Chondrocyte (in vitro differentiated cells): Measurements from ENCODE around the gene NBAS. TPM values are rescaled to one million over a fixed set of nuclear protein-coding genes. Genes with fewer than 3 reads are reported as not detected.

Source experiments
- DNase-seq: peaks from one replicate; pipeline ENCODE4 v3.0.0; 2021; ENCODE audit warnings: mixed read lengths, low spot score
- H3K27ac Mint-ChIP-seq: one replicate; pipeline ENCODE4 v1.8.0; 2021; ENCODE audit warnings: mild to moderate bottlenecking, moderate library complexity, mixed read lengths; ENCODE audit not compliant: unreplicated experiment
- H3K27me3 Mint-ChIP-seq: 2 replicates; pipeline ENCODE4 v1.8.0; 2021; ENCODE audit warnings: low read depth, mixed read lengths
- H3K36me3 Mint-ChIP-seq: 2 replicates; pipeline ENCODE4 v1.8.0; 2021; ENCODE audit warnings: low read depth, mixed read lengths
- H3K4me1 Mint-ChIP-seq: 2 replicates; pipeline ENCODE4 v1.8.0; 2021; ENCODE audit warnings: low read depth, mild to moderate bottlenecking, mixed read lengths
- H3K4me3 Mint-ChIP-seq: one replicate; pipeline ENCODE4 v1.8.0; 2021; ENCODE audit warnings: mild to moderate bottlenecking, moderate library complexity, mixed read lengths; ENCODE audit not compliant: unreplicated experiment
- H3K9me3 Mint-ChIP-seq: 2 replicates; pipeline ENCODE4 v1.8.0; 2021; ENCODE audit warnings: low read depth, mixed read lengths
- total RNA-seq: library from RNA; stranded (reverse); gene quantifications from 3 replicates; pipeline ENCODE4 v1.2.1, GENCODE V29; 2021
- TF ChIP-seq, protein P1 (sequence below): fragments of 200-600 bp; sonication (generic); IDR thresholded peaks from 2 replicates; pipeline ENCODE4 v1.5.0; 2021; ENCODE audit warnings: antibody characterized with exemption, mild to moderate bottlenecking, moderate library complexity

Gene NBAS
- total RNA-seq, 1 donor from 2014 or later: 47.6 TPM

DNA sequence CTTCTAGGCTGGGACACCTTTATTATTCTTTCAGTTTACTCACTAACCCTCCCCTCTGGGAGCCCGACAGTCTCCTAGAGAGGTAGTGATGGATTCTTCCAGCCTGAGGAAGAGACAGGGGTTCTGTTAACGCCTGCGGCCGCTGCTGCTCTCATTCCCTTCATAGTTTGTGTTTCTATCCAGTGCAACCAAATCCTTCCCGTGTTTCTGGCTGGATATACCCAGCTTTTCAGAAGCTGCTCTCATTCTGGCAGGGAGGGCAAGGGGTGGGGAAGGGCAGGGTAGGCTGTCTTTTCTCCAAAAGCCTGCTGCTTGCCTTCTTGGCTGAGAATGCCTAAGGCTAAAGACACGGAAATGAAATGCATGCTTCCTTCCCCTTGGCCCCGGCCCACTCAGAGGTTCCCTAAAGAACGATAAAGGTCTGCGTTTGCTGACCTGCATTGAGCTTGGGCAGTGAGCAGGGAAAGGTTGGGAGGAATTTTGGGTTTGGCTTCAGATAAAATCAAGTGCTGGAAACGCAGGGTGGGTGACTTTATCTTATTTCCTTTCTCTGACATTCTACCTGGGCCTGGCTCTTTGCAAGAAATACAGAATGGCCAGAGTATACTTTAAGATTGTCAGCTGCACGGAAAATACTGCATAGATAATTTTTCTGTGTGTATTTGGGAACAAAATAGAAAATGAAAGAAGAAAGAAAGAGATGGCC, 390.9 kb downstream of the NBAS start:
- Mint-ChIP-seq H3K27ac (peak overlapping the region; percentile 93), H3K4me3 (peak overlapping the region; percentile 59), H3K4me1 (peaks cover 27% of the 10 kb centered on the region), H3K9me3 (no peaks in the 10 kb centered on the region), H3K36me3 (peaks cover 10% of the 10 kb centered on the region), H3K27me3 (no peaks in the 10 kb centered on the region)
- TF ChIP-seq, protein P1, sequence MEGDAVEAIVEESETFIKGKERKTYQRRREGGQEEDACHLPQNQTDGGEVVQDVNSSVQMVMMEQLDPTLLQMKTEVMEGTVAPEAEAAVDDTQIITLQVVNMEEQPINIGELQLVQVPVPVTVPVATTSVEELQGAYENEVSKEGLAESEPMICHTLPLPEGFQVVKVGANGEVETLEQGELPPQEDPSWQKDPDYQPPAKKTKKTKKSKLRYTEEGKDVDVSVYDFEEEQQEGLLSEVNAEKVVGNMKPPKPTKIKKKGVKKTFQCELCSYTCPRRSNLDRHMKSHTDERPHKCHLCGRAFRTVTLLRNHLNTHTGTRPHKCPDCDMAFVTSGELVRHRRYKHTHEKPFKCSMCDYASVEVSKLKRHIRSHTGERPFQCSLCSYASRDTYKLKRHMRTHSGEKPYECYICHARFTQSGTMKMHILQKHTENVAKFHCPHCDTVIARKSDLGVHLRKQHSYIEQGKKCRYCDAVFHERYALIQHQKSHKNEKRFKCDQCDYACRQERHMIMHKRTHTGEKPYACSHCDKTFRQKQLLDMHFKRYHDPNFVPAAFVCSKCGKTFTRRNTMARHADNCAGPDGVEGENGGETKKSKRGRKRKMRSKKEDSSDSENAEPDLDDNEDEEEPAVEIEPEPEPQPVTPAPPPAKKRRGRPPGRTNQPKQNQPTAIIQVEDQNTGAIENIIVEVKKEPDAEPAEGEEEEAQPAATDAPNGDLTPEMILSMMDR: no peak
- DNase-seq: no peak

DNA sequence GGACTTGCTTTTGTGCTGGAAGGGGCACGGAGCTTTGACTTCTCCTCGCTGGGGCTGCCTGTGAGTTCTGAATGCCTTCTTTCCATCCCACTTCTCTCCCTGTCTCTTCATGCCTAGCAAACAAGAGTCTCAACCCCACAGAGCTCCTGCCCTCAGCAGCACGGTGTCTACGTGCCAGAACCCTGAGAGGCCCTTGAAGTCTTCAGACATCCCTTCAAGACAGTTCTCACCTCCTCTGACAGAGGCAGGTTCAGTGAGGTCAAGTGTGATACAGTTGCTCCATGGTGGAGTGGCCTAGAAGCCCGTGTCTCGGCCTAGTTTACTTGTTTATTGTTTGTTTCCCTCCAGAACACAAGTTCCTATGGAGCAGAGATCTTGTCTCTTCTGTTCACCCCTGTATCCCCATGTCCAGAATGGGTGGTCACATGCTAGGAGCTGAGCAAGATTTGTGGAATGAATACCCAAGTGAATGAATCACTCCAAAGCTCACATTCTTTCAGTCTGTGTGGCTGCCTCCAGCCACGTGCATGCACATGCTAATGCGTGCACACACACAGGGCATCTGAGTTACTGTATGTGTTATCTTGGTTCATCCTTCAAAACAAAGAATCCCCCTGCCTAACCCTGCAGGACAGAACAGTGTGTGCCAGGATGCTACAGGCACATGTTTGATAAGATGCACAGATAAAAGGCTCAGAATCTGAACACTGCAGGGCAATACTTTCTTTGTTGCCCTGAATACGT, 391.6 kb downstream of the NBAS start:
- Mint-ChIP-seq H3K36me3 (peaks cover 10% of the 10 kb centered on the region), H3K4me3 (peak overlapping the region; percentile 59), H3K9me3 (no peaks in the 10 kb centered on the region), H3K4me1 (peaks cover 27% of the 10 kb centered on the region), H3K27ac (peak overlapping the region; percentile 93), H3K27me3 (no peaks in the 10 kb centered on the region)
- DNase-seq: no peak
- TF ChIP-seq, protein P1: no peak

DNA sequence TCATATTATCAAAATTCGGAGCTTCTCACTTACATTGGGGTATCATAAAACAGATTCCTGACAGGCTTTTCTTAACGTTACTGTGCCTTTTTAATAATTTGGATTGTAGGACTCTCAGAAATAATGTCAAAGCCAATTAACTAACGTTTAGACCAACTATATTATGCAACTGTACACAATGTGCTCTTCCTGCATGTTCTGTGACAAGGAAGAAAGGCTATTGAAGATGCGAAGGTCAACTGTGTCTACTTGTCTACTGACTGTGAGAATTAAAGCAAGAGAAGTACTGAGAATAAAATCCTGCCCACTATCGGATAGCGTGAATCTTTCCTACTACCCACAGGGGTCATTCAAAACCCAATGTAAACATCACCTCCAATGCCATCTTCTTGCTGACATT, 393.0 kb downstream of the NBAS start:
- peaks cover 7% of the 10 kb centered on the region for H3K36me3 Mint-ChIP-seq
- H3K4me3 Mint-ChIP-seq: no peak overlapping the region
- H3K4me1 Mint-ChIP-seq: peaks cover 27% of the 10 kb centered on the region
- no peak for DNase-seq
- TF ChIP-seq, protein P1: no peak
- H3K27ac Mint-ChIP-seq: no peak overlapping the region
- H3K27me3 Mint-ChIP-seq: no peaks in the 10 kb centered on the region
- no peaks in the 10 kb centered on the region for H3K9me3 Mint-ChIP-seq

DNA sequence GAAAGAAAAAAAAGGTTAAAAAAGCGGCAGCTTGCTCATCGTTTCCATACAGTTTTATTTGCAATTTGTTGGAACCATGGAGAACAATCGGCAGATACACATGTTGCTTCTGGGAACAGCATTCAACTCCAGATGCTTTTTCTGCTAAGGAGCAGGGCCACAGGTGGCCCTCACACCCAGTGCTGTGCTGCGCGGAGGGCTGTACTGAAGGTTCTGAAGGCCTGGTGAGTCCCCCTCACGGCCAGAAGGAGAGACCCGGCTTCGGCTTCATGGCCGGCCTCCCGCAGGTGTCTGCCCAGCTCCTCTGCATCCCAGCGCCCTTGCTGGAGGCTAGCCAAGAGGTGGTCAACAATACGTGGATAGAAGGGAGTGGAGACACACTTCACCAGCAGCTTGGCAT, 394.3 kb downstream of the NBAS start:
- H3K4me3 Mint-ChIP-seq: no peak overlapping the region

DNA sequence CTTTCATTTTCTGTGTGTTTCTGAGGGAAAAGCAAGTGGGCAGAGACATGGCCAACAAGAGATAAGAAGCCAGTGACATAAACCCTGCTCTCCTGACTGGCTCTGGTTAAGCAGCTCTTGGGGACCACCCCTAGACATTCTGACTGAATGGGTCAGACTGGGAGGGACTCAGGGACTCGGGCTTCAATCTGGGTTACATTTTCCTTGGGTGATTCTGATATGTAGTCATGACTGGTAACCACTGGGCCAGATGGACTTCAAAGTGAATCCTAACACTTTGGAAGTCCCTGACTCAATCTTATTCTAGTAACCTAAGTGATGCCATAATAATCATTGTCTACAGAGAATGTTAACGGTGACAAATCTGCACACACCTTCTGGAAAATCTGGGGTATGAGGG, 397.8 kb downstream of the NBAS start:
- DNase-seq: no peak
- Mint-ChIP-seq H3K27ac (no peak overlapping the region), H3K36me3 (peaks cover 7% of the 10 kb centered on the region), H3K9me3 (no peaks in the 10 kb centered on the region), H3K4me3 (no peak overlapping the region), H3K27me3 (no peaks in the 10 kb centered on the region), H3K4me1 (no peaks in the 10 kb centered on the region)
- TF ChIP-seq, protein P1: no peak

More for the DNA sequence above, 394.3 kb downstream of the NBAS start:
- Mint-ChIP-seq H3K27me3 (no peaks in the 10 kb centered on the region), H3K9me3 (no peaks in the 10 kb centered on the region), H3K27ac (no peak overlapping the region), H3K4me1 (peaks cover 27% of the 10 kb centered on the region), H3K36me3 (peaks cover 7% of the 10 kb centered on the region)
- TF ChIP-seq, protein P1: no peak
- DNase-seq: no peak
